ENCODE measurements around the gene OASL. TPM values are rescaled to one million over a fixed set of nuclear protein-coding genes. Genes with fewer than 3 reads are reported as not detected.
"Not testable (repeated sequence)": the region's sequence is repeated elsewhere in the genome, so short reads cannot be mapped to it uniquely, and the experiment has no call there.

The OASL gene
- polyA plus RNA-seq, 2 of the 4 experiments (the other 2 are of a cell fraction) = 0.81 to 0.94 TPM

- WGBS (ENCODE audit: missing lambda C conversion rate) = 77% methylated on average over 9 of the region's 13 CpGs
- Histone ChIP-seq H3K4me1 (no peaks in the 10 kb centered on the region), H3K27ac (no peak overlapping the region), H3K4me3 (no peak overlapping the region), H3K4me2 (no peak overlapping the region), H3K9me3 (no peaks in the 10 kb centered on the region)
- FAIRE-seq (no peak), ATAC-seq (peak in 1 of 2 experiments; percentile 24; a peak in 4 of 6 replicates), DNase-seq (ENCODE audit: low read depth in 1 of 2, low spot score in 1 of 2) (no peak)
- ChIA-PET POLR2A (no interaction called here), CTCF (interaction anchor here (0.6 to 3.7 kb wide), 6 partner anchors 15 to 399 kb away, joined by 3 to 14 read pairs (median 4); no protein-coding TSS in a partner anchor)
- TF ChIP-seq MAZ (IDR thresholded peaks at IDR 0.05; ENCODE audit: borderline replicate concordance, low read depth, low read length) (no peak), NR3C1 (IDR thresholded peaks at IDR 0.05) (no peak), USF2 (IDR thresholded peaks at IDR 0.05) (no peak), GATA3 (IDR thresholded peaks at IDR 0.05; ENCODE audit: borderline replicate concordance) (no peak), CHD4 (IDR thresholded peaks at IDR 0.05; ENCODE audit: borderline replicate concordance) (no peak), CBX8 (IDR thresholded peaks at IDR 0.05) (no peak), KDM1A (IDR thresholded peaks at IDR 0.05; ENCODE audit: low read depth) (no peak)
Observed at GRCh38 chr12:121079736-121080272, 40.8 kb upstream of the OASL start.

- FAIRE-seq; DNase-seq (ENCODE audit: low read depth in 1 of 2, low spot score in 1 of 2); H3K9me3 ChIP-seq; ATAC-seq; H3K4me1 ChIP-seq; H3K4me3 ChIP-seq; H3K4me2 ChIP-seq; H3K27ac ChIP-seq; POLR2A ChIA-PET: not testable (repeated sequence)
- CTCF ChIA-PET = interaction anchor here (1.6 to 3.7 kb wide), 2 partner anchors 17 to 20 kb away, joined by 10 to 14 read pairs; no protein-coding TSS in a partner anchor
- WGBS (ENCODE audit: missing lambda C conversion rate) = 84% methylated on average over 1 of the region's 3 CpGs
Observed at GRCh38 chr12:121077440-121077839, 38.4 kb upstream of the OASL start.

GRCh38 chr12:121075911-121076310, 36.9 kb upstream of the OASL start:
- H3K9me3 ChIP-seq; H3K4me2 ChIP-seq; H3K4me3 ChIP-seq; H3K27ac ChIP-seq; DNase-seq (ENCODE audit: low read depth in 1 of 2, low spot score in 1 of 2); POLR2A ChIA-PET; ATAC-seq; CTCF ChIA-PET; H3K4me1 ChIP-seq; FAIRE-seq: not testable (repeated sequence)
- 91% methylated on average over 6 of the region's 33 CpGs for WGBS (ENCODE audit: missing lambda C conversion rate)

GRCh38 chr12:121072147-121072546, 33.1 kb upstream of the OASL start:
- TF ChIP-seq FOXS1 (CRISPR knock-in tag; IDR thresholded peaks at IDR 0.05) (no peak), ZSCAN20 (CRISPR knock-in tag; IDR thresholded peaks at IDR 0.05) (no peak), CBX8 (IDR thresholded peaks at IDR 0.05) (no peak), ELK1 (IDR thresholded peaks at IDR 0.05; ENCODE audit: low read depth, low read length) (no peak), EP300 (IDR thresholded peaks at IDR 0.05) (no peak), JUNB (IDR thresholded peaks at IDR 0.05) (no peak), EHMT2 (IDR thresholded peaks at IDR 0.05; ENCODE audit: low read depth) (no peak), MAFK (IDR thresholded peaks at IDR 0.05; ENCODE audit: partially characterized antibody) (no peak), NFE2L2 (conservative IDR thresholded peaks at IDR 0.05; ENCODE audit: low read length) (no peak), BCL3 (IDR thresholded peaks at IDR 0.05) (no peak)
- POLR2A ChIA-PET = no interaction called here
- DNase-seq (ENCODE audit: low read depth in 1 of 2, low spot score in 1 of 2) (no peak), FAIRE-seq (no peak), ATAC-seq (no peak)
- Histone ChIP-seq H3K27ac (no peak overlapping the region), H3K9me3 (0 out of 3 replicates have a peak, but pooled peaks cover 7% of the 10 kb centered on the region), H3K4me3 (no peak overlapping the region), H3K4me1 (0 out of 3 replicates have a peak, but pooled peaks cover 4% of the 10 kb centered on the region), H3K4me2 (no peak overlapping the region)
- CTCF ChIA-PET = interaction anchor here (0.6 to 2.1 kb wide), 7 partner anchors 11 to 425 kb away, joined by 3 to 7 read pairs (median 3); no protein-coding TSS in a partner anchor
- WGBS (ENCODE audit: missing lambda C conversion rate) = 51% methylated on average over 3 of the region's 3 CpGs
